Fibroblast of lung (primary cell): Measurements from ENCODE around the gene CLMP.

ENCODE experiments used
- EZH2 ChIP-seq: IDR thresholded peaks from 2 replicates; pipeline ENCODE4 v1.5.1; 2012; ENCODE audit warnings: low read length, control low read depth, mild to moderate bottlenecking; ENCODE audit errors: missing control alignments
- TF ChIP-seq, protein P1 (sequence below), 2 donors: IDR thresholded peaks in 1 of 2; conservative IDR thresholded peaks in 1 of 2; 1 replicate in 1 of 2; 2 replicates in 1 of 2; pipeline ENCODE4 v1.5.1; 2011 to 2012; ENCODE audit warnings: low read length in 2 of 2, control low read depth in 1 of 2, inconsistent platforms in 1 of 2, low read depth in 1 of 2, mild to moderate bottlenecking in 1 of 2

DNA sequence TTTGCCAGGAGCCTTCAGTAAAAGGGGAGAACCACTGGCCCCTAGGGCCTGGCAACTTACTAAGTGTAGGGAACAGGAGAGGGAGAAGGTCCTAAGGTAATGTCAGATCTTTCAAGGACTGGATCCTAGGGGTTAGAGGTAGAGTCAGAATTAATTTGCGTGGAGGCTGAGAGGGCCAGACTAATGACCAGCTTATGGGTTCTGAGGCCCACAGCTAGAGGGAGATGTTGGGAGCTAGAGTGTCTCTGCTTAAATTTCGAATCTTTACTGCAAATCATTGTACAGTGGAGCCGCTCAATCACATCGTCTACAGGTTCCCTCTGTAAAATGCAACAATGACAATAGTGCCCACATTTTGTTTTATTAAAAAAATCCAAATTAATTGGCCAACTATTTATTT, 31.4 kb downstream of the CLMP start:
- TF ChIP-seq, protein P1, sequence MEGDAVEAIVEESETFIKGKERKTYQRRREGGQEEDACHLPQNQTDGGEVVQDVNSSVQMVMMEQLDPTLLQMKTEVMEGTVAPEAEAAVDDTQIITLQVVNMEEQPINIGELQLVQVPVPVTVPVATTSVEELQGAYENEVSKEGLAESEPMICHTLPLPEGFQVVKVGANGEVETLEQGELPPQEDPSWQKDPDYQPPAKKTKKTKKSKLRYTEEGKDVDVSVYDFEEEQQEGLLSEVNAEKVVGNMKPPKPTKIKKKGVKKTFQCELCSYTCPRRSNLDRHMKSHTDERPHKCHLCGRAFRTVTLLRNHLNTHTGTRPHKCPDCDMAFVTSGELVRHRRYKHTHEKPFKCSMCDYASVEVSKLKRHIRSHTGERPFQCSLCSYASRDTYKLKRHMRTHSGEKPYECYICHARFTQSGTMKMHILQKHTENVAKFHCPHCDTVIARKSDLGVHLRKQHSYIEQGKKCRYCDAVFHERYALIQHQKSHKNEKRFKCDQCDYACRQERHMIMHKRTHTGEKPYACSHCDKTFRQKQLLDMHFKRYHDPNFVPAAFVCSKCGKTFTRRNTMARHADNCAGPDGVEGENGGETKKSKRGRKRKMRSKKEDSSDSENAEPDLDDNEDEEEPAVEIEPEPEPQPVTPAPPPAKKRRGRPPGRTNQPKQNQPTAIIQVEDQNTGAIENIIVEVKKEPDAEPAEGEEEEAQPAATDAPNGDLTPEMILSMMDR (conservative IDR thresholded peaks at IDR 0.05 in 1 of 2, IDR thresholded peaks at IDR 0.05 in 1 of 2; ENCODE audit: low read depth in 1 of 2, low read length in 2 of 2) = peak in 1 of 2 donors; percentile 37
- TF ChIP-seq EZH2 = no peak
